Neural crest cell (in vitro differentiated cells): ENCODE data around the gene OTOP1. TPM values are rescaled to one million over a fixed set of nuclear protein-coding genes. Genes with fewer than 3 reads are reported as not detected.
"Not testable (repeated sequence)": the region's sequence is repeated elsewhere in the genome, so short reads cannot be mapped to it uniquely, and the experiment has no call there.

Source experiments
- DNase-seq: peaks from one replicate; pipeline ENCODE4 v3.0.0; 2021; ENCODE audit warnings: low read depth, mixed read lengths, low spot score
- H3K27ac Mint-ChIP-seq: one replicate; pipeline ENCODE4 v1.8.0; 2021; ENCODE audit warnings: mild to moderate bottlenecking, mixed read lengths; ENCODE audit not compliant: unreplicated experiment
- H3K27me3 Mint-ChIP-seq: 2 replicates; pipeline ENCODE4 v1.8.0; 2021; ENCODE audit warnings: low read depth, mild to moderate bottlenecking, mixed read lengths
- H3K36me3 Mint-ChIP-seq: 2 replicates; pipeline ENCODE4 v1.8.0; 2021; ENCODE audit warnings: low read depth, mild to moderate bottlenecking, mixed read lengths
- H3K4me1 Mint-ChIP-seq: 2 replicates; pipeline ENCODE4 v1.8.0; 2021; ENCODE audit warnings: mixed read lengths
- H3K4me3 Mint-ChIP-seq: one replicate; pipeline ENCODE4 v1.8.0; 2021; ENCODE audit warnings: mild to moderate bottlenecking, mixed read lengths
- H3K9me3 Mint-ChIP-seq: 2 replicates; pipeline ENCODE4 v1.8.0; 2021; ENCODE audit warnings: mixed read lengths
- total RNA-seq: library from RNA; stranded (reverse); gene quantifications from 2 replicates; pipeline ENCODE4 v1.2.1, GENCODE V29; 2021
- TF ChIP-seq, protein P1 (sequence below): fragments of 200-600 bp; sonication (generic); conservative IDR thresholded peaks from 2 replicates; pipeline ENCODE4 v1.5.0; 2021; ENCODE audit warnings: antibody characterized with exemption, mild to moderate bottlenecking

Gene OTOP1
- total RNA-seq, 1 donor from 2014 or later: 0.33 TPM

GRCh38 chr4:4256799-4257198, 30.1 kb upstream of the OTOP1 start:
- DNase-seq: no peak
- no peak overlapping the region for H3K27ac Mint-ChIP-seq
- no peaks in the 10 kb centered on the region for H3K36me3 Mint-ChIP-seq
- no peaks in the 10 kb centered on the region for H3K9me3 Mint-ChIP-seq
- H3K4me3 Mint-ChIP-seq: no peak overlapping the region
- peaks cover 24% of the 10 kb centered on the region for H3K4me1 Mint-ChIP-seq
- TF ChIP-seq, protein P1, sequence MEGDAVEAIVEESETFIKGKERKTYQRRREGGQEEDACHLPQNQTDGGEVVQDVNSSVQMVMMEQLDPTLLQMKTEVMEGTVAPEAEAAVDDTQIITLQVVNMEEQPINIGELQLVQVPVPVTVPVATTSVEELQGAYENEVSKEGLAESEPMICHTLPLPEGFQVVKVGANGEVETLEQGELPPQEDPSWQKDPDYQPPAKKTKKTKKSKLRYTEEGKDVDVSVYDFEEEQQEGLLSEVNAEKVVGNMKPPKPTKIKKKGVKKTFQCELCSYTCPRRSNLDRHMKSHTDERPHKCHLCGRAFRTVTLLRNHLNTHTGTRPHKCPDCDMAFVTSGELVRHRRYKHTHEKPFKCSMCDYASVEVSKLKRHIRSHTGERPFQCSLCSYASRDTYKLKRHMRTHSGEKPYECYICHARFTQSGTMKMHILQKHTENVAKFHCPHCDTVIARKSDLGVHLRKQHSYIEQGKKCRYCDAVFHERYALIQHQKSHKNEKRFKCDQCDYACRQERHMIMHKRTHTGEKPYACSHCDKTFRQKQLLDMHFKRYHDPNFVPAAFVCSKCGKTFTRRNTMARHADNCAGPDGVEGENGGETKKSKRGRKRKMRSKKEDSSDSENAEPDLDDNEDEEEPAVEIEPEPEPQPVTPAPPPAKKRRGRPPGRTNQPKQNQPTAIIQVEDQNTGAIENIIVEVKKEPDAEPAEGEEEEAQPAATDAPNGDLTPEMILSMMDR: no peak
- peaks cover 3% of the 10 kb centered on the region for H3K27me3 Mint-ChIP-seq

DNA sequence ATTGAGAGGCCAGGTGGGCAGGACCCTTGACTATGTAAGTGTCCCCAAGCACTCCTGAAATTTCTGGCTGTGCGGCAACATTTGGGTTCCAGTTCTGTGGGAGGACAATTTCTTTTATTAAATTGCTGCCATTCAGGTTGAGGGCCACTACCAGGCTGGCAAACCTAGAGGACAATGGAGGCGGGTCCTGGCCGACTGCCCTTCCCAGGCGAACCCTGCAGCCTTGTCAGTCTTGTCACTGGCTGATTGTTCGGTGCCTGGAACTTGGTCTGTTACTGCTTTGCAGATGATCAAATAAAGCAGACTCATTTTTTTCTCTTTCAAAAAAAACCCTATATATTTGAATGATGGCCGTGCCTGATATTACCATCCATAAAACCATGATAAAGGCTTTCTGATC, 27.9 kb upstream of the OTOP1 start:
- Mint-ChIP-seq H3K27ac (no peak overlapping the region), H3K4me1 (peaks cover 29% of the 10 kb centered on the region), H3K36me3 (no peaks in the 10 kb centered on the region), H3K4me3 (no peak overlapping the region), H3K9me3 (no peaks in the 10 kb centered on the region), H3K27me3 (peaks cover 3% of the 10 kb centered on the region)
- TF ChIP-seq, protein P1: no peak
- no peak for DNase-seq

DNA sequence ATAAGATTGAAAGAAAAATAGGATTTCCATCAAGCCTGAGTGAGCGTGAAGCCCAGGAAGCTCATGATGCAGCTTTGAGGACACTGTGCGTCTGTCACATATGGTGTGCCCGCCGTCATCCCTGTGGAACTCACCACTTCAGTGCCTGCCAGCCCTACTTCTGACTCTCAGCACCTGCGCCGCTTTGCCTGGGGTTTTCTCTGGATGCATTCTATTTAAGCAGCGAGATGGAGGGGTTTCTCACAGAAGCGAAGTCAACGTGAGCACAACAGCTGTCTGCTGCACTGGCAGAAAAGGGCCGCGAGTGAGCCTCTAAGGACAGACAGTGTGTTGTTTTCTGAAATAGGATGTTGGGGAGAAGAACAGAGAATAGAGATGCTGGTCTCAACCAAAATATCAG, 27.5 kb upstream of the OTOP1 start:
- peaks cover 28% of the 10 kb centered on the region for H3K4me1 Mint-ChIP-seq
- TF ChIP-seq, protein P1: no peak
- no peaks in the 10 kb centered on the region for H3K36me3 Mint-ChIP-seq
- peaks cover 3% of the 10 kb centered on the region for H3K27me3 Mint-ChIP-seq
- DNase-seq: no peak
- no peak overlapping the region for H3K4me3 Mint-ChIP-seq
- H3K9me3 Mint-ChIP-seq: no peaks in the 10 kb centered on the region
- H3K27ac Mint-ChIP-seq: no peak overlapping the region

DNA sequence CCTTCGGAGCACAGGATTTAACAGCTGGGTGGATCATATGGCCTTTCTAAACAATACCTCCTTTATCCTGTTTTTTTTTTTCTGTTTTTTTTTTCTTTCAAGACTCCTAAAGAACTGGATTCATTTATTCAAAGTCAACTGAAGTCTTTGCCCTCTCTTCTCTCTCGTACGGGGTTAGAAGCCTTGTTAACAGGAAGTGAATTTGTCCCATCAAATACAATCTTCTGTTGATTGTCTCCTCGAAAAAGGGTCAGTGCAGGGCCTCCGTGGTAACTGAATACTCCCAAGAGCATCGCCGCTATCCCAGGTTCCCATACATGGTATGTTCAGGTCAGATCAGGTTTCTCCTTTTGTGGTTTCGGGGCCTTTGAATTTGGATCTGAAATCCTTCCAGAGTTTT, 23.1 kb upstream of the OTOP1 start:
- TF ChIP-seq, protein P1: no peak

DNA sequence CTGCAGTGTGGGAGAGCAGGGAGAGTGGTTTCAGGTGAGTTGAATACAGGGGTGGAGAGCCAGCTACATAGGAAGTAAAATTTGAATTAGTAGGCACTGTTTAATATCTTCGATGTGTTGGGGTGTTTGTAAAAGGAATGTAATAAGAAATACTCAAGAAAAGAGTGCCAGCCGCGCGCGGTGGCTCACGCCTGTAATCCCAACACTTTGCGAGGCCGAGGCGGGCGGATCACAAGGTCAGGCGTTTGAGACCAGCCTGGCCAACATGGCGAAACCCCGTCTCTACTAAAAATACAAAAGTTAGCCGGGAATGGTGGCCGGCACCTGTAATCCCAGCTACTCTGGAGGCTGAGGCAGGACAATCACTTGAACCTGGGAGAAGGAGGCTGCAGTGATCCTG, 22.6 kb upstream of the OTOP1 start:
- not testable (repeated sequence) for DNase-seq, H3K27me3 Mint-ChIP-seq, H3K36me3 Mint-ChIP-seq, H3K9me3 Mint-ChIP-seq
- Mint-ChIP-seq H3K4me3 (peak overlapping the region; percentile 96), H3K4me1 (peaks cover 47% of the 10 kb centered on the region), H3K27ac (peak overlapping the region; percentile 99)

More for the DNA sequence above, 23.1 kb upstream of the OTOP1 start:
- Mint-ChIP-seq H3K27me3 (peaks cover 3% of the 10 kb centered on the region), H3K36me3 (peaks cover 4% of the 10 kb centered on the region), H3K4me3 (peak overlapping the region; percentile 86), H3K27ac (peak overlapping the region; percentile 81), H3K4me1 (peaks cover 49% of the 10 kb centered on the region), H3K9me3 (no peaks in the 10 kb centered on the region)
- no peak for DNase-seq

GRCh38 chr4:4248885-4249203, 22.1 kb upstream of the OTOP1 start:
- Mint-ChIP-seq H3K27me3 (peaks cover 3% of the 10 kb centered on the region), H3K9me3 (no peaks in the 10 kb centered on the region), H3K4me3 (peak overlapping the region; percentile 96), H3K36me3 (peaks cover 7% of the 10 kb centered on the region), H3K27ac (peak overlapping the region; percentile 99), H3K4me1 (peaks cover 44% of the 10 kb centered on the region)
- TF ChIP-seq, protein P1: no peak
- DNase-seq: no peak
